IPS-18a (cell line): ENCODE results near the gene FER.
"Not testable (repeated sequence)": the region's sequence is repeated elsewhere in the genome, so short reads cannot be mapped to it uniquely, and the experiment has no call there.

Experiments
- H3K27ac ChIP-seq: one replicate; pipeline ENCODE4 v1.5.1; 2013; ENCODE audit warnings: low read length
- H3K27me3 ChIP-seq: one replicate; pipeline ENCODE4 v1.6.1; 2013; ENCODE audit warnings: mild to moderate bottlenecking, low read length; ENCODE audit not compliant: control insufficient read depth, insufficient read depth
- H3K36me3 ChIP-seq: one replicate; pipeline ENCODE4 v1.6.1; 2013; ENCODE audit warnings: low read depth, low read length; ENCODE audit not compliant: control insufficient read depth
- H3K4me1 ChIP-seq: one replicate; pipeline ENCODE4 v1.6.1; 2013; ENCODE audit warnings: low read depth, low read length; ENCODE audit not compliant: control insufficient read depth
- H3K4me3 ChIP-seq: one replicate; pipeline ENCODE4 v1.5.1; 2013; ENCODE audit warnings: low read length
- H3K9ac ChIP-seq: one replicate; pipeline ENCODE4 v1.6.1; 2013; ENCODE audit warnings: mild to moderate bottlenecking, low read length, moderate library complexity
- H3K9me3 ChIP-seq: one replicate; pipeline ENCODE4 v1.6.1; 2013; ENCODE audit warnings: low read depth, low read length; ENCODE audit not compliant: control insufficient read depth

The FER gene

DNA sequence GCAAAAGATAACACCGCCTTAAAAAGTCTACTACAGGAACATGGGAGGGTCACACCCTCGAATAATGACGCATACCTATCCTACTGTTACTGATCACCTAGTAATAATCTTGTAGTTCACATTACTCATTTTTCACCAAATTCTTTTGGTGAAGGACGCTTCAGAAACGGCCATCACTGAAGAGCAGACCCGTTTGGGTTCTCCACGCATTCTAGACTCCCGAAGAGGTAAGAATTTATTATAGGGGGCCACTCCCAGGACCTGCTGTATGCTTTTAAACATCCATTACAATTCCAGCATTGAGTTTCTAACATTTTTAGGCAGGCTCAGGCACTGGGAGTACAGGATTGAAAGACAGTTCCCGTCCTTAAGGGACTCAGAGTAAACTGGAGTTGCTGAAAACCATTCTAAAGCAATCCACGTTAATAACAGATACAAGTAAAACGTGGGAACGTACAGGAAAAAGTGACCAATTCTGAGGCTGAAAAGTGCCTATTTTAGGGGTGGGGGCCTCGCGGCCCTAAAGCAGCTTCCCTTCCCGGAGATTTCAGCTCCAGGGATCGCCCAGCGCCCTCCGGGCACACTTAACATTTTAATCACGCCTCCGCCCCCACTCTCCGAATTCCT, at the start of gene FER:
TSS of gene FER (plus strand) at position 124 of the 627 bp plus-strand sequence. CDS start 50,286 bp downstream, outside the sequence.
- no peaks in the 10 kb centered on the region for H3K36me3 ChIP-seq
- no peaks in the 10 kb centered on the region for H3K27me3 ChIP-seq
- H3K27ac ChIP-seq: peak within 1 kb of the TSS; percentile 90
- H3K9me3 ChIP-seq: no peaks in the 10 kb centered on the region
- peak within 1 kb of the TSS; percentile 93 for H3K4me3 ChIP-seq
- peak within 1 kb of the TSS; percentile 89 for H3K9ac ChIP-seq
- peaks cover 20% of the 10 kb centered on the region for H3K4me1 ChIP-seq

DNA sequence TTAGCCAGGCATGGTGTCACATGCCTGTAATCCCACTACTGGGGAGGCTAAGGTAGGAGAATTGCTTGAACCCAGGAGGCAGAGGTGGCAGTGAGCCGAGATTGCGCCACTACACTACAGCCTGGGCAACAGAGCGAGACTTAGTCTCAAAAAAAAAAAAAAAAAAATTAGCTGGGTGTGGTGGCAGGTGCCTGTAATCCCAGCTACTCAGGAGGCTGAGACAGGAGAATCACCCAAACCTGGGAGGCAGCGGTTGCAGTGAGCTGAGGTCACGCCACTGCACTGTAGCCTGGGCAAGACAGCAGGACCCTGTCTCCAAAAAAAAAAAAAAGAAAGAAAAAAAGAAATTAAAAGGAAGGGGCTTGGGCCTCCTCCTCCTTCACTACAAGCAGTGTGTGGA, 47.3 kb upstream of the FER start:
- not testable (repeated sequence) for H3K36me3 ChIP-seq, H3K4me3 ChIP-seq, H3K9ac ChIP-seq, H3K4me1 ChIP-seq, H3K9me3 ChIP-seq, H3K27me3 ChIP-seq, H3K27ac ChIP-seq

DNA sequence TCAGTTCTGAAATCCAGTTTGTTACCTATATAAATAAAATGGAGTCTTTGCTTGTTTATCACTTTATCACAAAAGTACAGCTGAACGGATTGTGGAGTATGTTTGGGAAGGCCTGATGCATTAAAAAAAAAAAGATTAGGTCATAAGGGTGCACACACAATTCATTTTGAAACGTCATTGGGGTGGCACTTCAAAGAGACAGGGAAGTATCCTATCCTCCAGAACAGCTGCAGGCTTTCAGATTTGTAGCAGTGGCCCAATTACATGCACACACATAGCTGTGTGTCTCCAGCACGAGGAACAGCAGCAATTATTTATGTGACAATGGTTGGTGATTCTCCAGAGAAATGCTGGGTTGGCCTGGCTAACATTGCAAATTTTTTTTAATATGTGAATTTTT, 46.8 kb upstream of the FER start:
- Histone ChIP-seq H3K4me3 (no peak overlapping the region), H3K36me3 (no peaks in the 10 kb centered on the region), H3K9ac (no peak overlapping the region), H3K4me1 (peaks cover 8% of the 10 kb centered on the region), H3K27ac (no peak overlapping the region), H3K9me3 (no peaks in the 10 kb centered on the region), H3K27me3 (no peaks in the 10 kb centered on the region)

DNA sequence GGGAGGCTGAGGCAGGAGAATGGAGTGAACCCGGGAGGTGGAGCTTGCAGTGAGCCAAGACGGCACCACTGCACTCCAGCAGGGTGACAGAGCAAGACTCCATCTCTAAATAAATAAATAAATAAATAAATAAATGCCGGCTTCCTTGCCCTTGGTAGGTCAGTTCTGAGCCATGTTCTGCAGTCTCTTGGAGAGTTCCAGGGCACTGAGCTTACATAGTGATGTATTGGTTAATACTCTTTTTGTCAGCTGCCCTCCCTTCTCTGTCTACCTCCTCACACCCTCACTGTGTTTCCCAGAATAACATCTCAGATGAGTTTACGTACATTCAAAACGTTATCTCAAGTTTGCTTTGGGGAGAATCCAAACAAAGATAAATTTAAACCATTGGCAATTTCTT, 45.2 kb upstream of the FER start:
- Histone ChIP-seq H3K9ac (no peak overlapping the region), H3K27me3 (no peaks in the 10 kb centered on the region), H3K4me3 (no peak overlapping the region)

DNA sequence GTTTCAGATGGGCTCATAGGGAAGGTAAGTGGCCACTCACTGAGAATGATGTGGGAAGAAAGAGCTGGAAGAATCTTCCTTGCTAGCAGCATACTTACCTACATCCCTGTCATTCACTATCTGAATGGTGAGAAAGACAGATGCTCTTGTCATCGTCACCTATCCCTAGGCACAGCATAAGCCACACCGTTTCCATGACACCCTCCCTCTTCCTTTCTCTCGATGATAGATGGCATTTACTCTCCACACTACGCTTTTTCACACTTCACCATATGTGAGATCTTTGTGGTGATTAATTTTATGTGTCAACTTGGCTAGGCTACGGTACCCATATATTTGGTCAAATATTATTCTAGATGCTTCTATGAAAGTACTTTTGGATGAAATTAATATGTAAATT, 44.4 kb upstream of the FER start:
- Histone ChIP-seq H3K4me1 (no peaks in the 10 kb centered on the region), H3K4me3 (no peak overlapping the region), H3K27me3 (no peaks in the 10 kb centered on the region), H3K9me3 (no peaks in the 10 kb centered on the region), H3K9ac (no peak overlapping the region), H3K27ac (no peak overlapping the region), H3K36me3 (no peaks in the 10 kb centered on the region)

More for the DNA sequence above, 45.2 kb upstream of the FER start:
- H3K27ac ChIP-seq: no peak overlapping the region
- H3K9me3 ChIP-seq: no peaks in the 10 kb centered on the region
- H3K36me3 ChIP-seq: no peaks in the 10 kb centered on the region
- no peaks in the 10 kb centered on the region for H3K4me1 ChIP-seq

DNA sequence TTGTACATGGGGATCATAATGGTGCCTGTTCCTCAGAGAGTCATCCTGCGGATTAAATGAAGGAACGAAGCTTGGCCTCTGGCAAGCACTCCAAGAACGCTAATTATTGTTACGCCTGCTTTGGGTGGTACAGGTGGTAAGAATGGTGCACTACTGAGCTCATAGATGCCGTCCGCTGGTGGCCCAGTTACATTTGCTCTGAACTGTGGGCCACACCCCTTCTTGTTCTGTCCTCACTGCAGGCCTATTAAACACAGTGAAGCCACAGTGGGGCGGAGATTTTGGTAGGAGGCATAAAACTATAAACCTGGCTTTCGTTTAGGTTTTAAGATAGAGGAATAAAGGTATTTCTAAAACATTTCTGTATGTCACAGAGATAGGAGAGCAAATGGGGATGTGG, 40.6 kb upstream of the FER start:
- no peaks in the 10 kb centered on the region for H3K36me3 ChIP-seq
- no peak overlapping the region for H3K27ac ChIP-seq
- no peaks in the 10 kb centered on the region for H3K9me3 ChIP-seq
- no peaks in the 10 kb centered on the region for H3K27me3 ChIP-seq
- no peak overlapping the region for H3K4me3 ChIP-seq
- H3K4me1 ChIP-seq: no peaks in the 10 kb centered on the region
- no peak overlapping the region for H3K9ac ChIP-seq

DNA sequence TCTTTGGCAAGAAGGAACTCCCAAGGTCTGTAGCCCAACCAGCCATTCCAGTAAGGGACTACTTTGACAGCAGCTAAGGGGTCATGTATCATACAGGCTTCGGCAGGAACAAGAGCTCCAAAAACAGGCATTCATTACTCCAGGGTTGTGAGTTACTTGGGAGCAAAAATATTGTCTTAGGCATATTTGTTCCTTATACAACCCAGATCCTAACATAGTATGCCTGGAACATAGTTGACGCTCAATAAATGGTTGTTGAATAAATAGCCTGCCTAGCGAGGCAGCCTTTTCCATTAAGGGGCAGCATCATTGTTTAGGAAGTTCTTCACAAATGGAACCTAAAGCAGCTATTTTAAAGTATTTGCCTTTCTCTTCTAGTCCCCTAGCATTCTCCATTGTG, 35.8 kb upstream of the FER start:
- H3K36me3 ChIP-seq: no peaks in the 10 kb centered on the region
- H3K27ac ChIP-seq: no peak overlapping the region
- no peaks in the 10 kb centered on the region for H3K9me3 ChIP-seq
- no peak overlapping the region for H3K4me3 ChIP-seq
- no peak overlapping the region for H3K9ac ChIP-seq
- H3K4me1 ChIP-seq: no peaks in the 10 kb centered on the region
- H3K27me3 ChIP-seq: no peaks in the 10 kb centered on the region

DNA sequence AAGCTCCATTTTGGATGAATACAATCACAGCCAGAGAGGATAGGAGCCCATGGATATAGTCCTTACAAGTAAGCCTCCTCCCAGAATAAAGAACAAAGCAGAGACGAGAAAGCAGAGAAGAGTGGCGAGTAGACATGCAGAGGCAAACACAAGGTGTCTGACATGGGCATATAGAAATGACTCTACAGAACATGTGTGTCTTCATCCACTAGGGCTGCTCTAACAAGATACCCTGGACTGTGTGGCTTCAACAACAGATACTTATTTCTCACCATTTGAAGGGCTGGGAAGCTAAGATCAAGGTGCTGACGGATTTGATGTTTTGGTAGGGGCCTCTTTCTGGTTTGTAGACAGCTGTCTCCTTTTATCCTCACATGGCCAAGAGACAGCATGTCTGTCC, 32.3 kb upstream of the FER start:
- Histone ChIP-seq H3K9me3 (no peaks in the 10 kb centered on the region), H3K4me3 (no peak overlapping the region), H3K36me3 (no peaks in the 10 kb centered on the region), H3K9ac (no peak overlapping the region), H3K4me1 (peaks cover 4% of the 10 kb centered on the region), H3K27me3 (no peaks in the 10 kb centered on the region), H3K27ac (no peak overlapping the region)

DNA sequence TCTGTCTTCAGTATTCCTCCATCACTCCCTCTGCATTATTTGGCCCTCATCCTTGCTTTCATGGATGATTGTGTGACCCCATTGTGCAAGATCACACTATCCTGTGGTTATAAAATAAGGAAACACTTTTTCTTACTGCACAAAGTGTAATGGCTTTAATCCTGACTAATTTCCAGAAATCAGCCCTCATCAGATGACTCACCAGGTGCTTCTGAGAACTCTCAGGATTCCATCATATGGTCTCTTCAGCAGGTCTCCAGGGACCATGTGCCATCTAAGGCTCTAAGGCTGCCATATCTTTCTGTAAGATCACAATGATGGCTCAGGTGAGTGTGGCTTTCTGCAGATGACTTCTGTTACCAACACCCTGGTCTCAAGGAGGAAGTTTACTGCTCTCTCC, 27.3 kb upstream of the FER start:
- no peak overlapping the region for H3K4me3 ChIP-seq
- no peaks in the 10 kb centered on the region for H3K9me3 ChIP-seq
- no peak overlapping the region for H3K9ac ChIP-seq
- peaks cover 4% of the 10 kb centered on the region for H3K4me1 ChIP-seq
- H3K27ac ChIP-seq: no peak overlapping the region
- no peaks in the 10 kb centered on the region for H3K27me3 ChIP-seq
- H3K36me3 ChIP-seq: no peaks in the 10 kb centered on the region

DNA sequence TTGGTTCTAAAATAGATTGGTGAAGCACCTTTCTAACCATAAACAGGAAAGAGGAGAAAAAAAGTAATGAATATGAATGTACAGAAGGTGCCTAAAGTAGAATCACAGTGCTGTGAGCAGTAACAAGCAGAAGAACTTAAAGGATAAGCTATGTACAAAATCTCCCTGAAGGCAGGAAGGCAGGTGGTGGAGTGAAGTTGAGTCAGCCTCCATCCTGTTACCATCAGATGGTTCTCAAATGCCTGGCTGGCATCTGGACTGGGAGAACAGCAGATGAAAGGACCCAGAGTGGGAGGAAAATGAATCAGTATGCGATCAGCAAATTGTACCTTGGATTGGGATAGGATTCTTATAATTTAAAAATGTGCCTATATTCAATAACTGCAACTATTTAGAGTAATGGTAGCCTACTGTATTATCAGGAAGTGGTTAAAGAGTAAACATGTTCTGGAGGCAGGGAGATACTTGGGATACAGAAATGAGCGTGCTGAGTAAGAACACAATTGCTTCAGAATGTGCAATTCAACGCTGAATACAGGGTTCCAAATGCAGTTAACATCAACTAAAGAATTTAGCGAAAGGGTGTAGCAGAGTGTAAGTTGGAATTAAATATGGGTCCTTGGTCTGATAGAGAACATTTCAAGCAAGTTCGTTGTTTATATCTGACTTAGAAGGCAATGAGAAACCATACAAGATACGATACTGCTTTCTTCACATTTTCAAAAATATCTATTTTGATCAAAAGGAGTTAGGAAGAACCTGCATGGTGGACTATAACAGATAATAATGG, 21.1 kb upstream of the FER start:
- no peaks in the 10 kb centered on the region for H3K9me3 ChIP-seq
- H3K4me3 ChIP-seq: peak overlapping the region; percentile 79
- no peaks in the 10 kb centered on the region for H3K27me3 ChIP-seq
- no peaks in the 10 kb centered on the region for H3K36me3 ChIP-seq
- H3K4me1 ChIP-seq: peaks cover 27% of the 10 kb centered on the region
- H3K27ac ChIP-seq: no peak overlapping the region
- no peak overlapping the region for H3K9ac ChIP-seq

DNA sequence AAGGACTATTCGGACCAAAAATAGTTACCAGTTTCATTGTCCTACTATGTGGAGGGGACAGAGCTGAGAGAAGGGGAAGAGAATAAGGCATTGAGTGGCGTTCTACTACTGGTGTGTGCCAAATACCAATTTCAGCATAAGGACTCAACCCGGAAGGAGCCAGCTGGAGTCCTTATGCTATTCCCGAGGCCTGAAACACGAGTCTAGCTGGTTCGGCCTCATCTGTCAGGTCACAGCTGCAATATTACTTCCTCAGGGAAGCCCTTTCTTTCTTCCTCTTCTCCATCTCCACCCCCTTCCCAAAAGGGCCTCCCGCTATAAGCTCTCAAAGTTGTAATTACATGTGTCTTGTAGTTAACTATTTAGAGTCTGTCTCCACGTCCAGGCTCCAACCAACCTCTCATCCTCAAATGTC, 20.5 kb upstream of the FER start:
- H3K36me3 ChIP-seq: no peaks in the 10 kb centered on the region
- no peak overlapping the region for H3K27ac ChIP-seq
- peaks cover 27% of the 10 kb centered on the region for H3K4me1 ChIP-seq
- H3K4me3 ChIP-seq: peak overlapping the region; percentile 79
- no peaks in the 10 kb centered on the region for H3K9me3 ChIP-seq
- H3K27me3 ChIP-seq: no peaks in the 10 kb centered on the region
- H3K9ac ChIP-seq: peak overlapping the region; percentile 87
